Neural progenitor cell (in vitro differentiated cells): ENCODE results near the gene DTX3L.

ENCODE experiments used
- CTCF ChIP-seq: fragments of 200-600 bp; sonication (generic); IDR thresholded peaks from 2 replicates; pipeline ENCODE4 v1.5.1; 2017; ENCODE audit warnings: antibody characterized with exemption, mild to moderate bottlenecking
- EZH2 ChIP-seq: fragments of 200-600 bp; sonication (generic); IDR thresholded peaks from 2 replicates; pipeline ENCODE4 v1.6.1; 2017; ENCODE audit warnings: antibody characterized with exemption, mild to moderate bottlenecking, moderate library complexity
- EZH2phosphoT487 ChIP-seq: fragments of 200-600 bp; sonication (generic); IDR thresholded peaks from 2 replicates; pipeline ENCODE4 v1.6.1; 2017; ENCODE audit warnings: antibody characterized with exemption

DNA sequence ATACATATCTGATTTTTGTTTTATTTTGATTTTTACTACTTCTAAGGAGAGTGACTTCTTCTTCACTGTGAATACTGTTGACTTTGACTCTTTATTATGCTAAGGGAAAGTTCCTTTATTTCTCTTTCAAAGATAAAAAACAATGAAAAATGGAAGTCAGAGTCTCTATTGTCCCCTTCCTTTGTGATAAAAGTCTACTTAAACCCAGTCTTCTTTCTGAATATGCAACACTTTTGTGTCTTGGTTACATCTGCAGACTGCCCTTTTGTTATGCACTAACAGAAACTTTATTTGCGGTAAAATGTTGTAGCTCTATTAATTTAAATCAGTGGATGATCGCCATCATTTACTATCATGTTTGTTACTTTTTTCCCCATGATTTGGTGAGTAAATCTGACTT, 26.5 kb downstream of the DTX3L start:
- no peak for TF ChIP-seq CTCF
- no peak for TF ChIP-seq EZH2
- no peak for TF ChIP-seq EZH2phosphoT487
